ENCODE measurements around the gene OR11H7.

- no peak for TF ChIP-seq HMGN3 (IDR thresholded peaks at IDR 0.05; ENCODE audit: borderline replicate concordance, extremely low read depth, insufficient read length, low read depth, low read length)
- TF ChIP-seq NFIX (CRISPR knock-in tag; IDR thresholded peaks at IDR 0.05; ENCODE audit: low read depth): no peak
- no peak for TF ChIP-seq ZFP36 (IDR thresholded peaks at IDR 0.05; ENCODE audit: low read depth, low read length, partially characterized antibody)
- TF ChIP-seq, protein P1, sequence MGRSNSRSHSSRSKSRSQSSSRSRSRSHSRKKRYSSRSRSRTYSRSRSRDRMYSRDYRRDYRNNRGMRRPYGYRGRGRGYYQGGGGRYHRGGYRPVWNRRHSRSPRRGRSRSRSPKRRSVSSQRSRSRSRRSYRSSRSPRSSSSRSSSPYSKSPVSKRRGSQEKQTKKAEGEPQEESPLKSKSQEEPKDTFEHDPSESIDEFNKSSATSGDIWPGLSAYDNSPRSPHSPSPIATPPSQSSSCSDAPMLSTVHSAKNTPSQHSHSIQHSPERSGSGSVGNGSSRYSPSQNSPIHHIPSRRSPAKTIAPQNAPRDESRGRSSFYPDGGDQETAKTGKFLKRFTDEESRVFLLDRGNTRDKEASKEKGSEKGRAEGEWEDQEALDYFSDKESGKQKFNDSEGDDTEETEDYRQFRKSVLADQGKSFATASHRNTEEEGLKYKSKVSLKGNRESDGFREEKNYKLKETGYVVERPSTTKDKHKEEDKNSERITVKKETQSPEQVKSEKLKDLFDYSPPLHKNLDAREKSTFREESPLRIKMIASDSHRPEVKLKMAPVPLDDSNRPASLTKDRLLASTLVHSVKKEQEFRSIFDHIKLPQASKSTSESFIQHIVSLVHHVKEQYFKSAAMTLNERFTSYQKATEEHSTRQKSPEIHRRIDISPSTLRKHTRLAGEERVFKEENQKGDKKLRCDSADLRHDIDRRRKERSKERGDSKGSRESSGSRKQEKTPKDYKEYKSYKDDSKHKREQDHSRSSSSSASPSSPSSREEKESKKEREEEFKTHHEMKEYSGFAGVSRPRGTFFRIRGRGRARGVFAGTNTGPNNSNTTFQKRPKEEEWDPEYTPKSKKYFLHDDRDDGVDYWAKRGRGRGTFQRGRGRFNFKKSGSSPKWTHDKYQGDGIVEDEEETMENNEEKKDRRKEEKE (IDR thresholded peaks at IDR 0.05; ENCODE audit: borderline replicate concordance in 1 of 2, control insufficient read depth in 1 of 2, low read depth in 2 of 2, low read length in 1 of 2): no peak
- no peak for TF ChIP-seq XRCC3 (IDR thresholded peaks at IDR 0.05)
- TF ChIP-seq, protein P2, sequence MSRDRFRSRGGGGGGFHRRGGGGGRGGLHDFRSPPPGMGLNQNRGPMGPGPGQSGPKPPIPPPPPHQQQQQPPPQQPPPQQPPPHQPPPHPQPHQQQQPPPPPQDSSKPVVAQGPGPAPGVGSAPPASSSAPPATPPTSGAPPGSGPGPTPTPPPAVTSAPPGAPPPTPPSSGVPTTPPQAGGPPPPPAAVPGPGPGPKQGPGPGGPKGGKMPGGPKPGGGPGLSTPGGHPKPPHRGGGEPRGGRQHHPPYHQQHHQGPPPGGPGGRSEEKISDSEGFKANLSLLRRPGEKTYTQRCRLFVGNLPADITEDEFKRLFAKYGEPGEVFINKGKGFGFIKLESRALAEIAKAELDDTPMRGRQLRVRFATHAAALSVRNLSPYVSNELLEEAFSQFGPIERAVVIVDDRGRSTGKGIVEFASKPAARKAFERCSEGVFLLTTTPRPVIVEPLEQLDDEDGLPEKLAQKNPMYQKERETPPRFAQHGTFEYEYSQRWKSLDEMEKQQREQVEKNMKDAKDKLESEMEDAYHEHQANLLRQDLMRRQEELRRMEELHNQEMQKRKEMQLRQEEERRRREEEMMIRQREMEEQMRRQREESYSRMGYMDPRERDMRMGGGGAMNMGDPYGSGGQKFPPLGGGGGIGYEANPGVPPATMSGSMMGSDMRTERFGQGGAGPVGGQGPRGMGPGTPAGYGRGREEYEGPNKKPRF (IDR thresholded peaks at IDR 0.05; ENCODE audit: low read depth, low read length): no peak
Measured at GRCh38 chr14:20274062-20274461, 45.3 kb downstream of the OR11H7 start.
